Endothelial cell of umbilical vein (primary cell): ENCODE results near the gene GPR153. TPM values are rescaled to one million over a fixed set of nuclear protein-coding genes. Genes with fewer than 3 reads are reported as not detected.

Experiments
- BruUV-seq: library from RNA; stranded (reverse); fragments of 400-500 nt; replicated peaks from 2 replicates; lab custom pipeline; 2021; lab: Mats Ljungman, UMichigan
- CTCF ChIA-PET: fragments of 300-600, 350-600 bp; sonication (Branson Sonifier 250); formaldehyde crosslinking; loops from one replicate; lab custom pipeline; 2021; ENCODE audit warnings: antibody characterized with exemption, inconsistent platforms; lab: Charles Lee
- POLR2A ChIA-PET: fragments of 300-600, 350-600 bp; sonication (Branson Sonifier 250); formaldehyde crosslinking; loops from one replicate; lab custom pipeline; 2021; ENCODE audit warnings: antibody characterized with exemption, inconsistent platforms; lab: Charles Lee
- DNase-seq: peaks from one replicate; pipeline ENCODE4 v3.0.0-alpha.2; 2011; ENCODE audit warnings: low read depth, low spot score
- FAIRE-seq: peaks from 2 replicates; lab custom pipeline; 2011; peaks lifted over from hg19 to GRCh38; lab: Jason Lieb, UNC
- H2AFZ ChIP-seq: 2 replicates; pipeline ENCODE4 v1.6.0; 2012; ENCODE audit warnings: low read depth, low read length, control low read depth, inconsistent platforms
- H3K27ac ChIP-seq: 2 replicates; pipeline ENCODE4 v1.5.1; 2011; ENCODE audit warnings: low read depth, mild to moderate bottlenecking, control low read depth, low read length, moderate library complexity; ENCODE audit not compliant: insufficient read depth
- H3K27me3 ChIP-seq, 2 experiments: 2 replicates each; pipeline versions ENCODE4 v1.6.0 to v1.6.1; 2011; ENCODE audit warnings: low read length in 2 of 2, mixed read lengths in 1 of 2; ENCODE audit not compliant: control insufficient read depth in 2 of 2, insufficient read depth in 2 of 2
- H3K36me3 ChIP-seq, 2 experiments: 2 replicates in 1 of 2; 3 replicates in 1 of 2; pipeline ENCODE4 v1.5.1; 2011; ENCODE audit warnings: low read length in 2 of 2, mild to moderate bottlenecking in 1 of 2, moderate library complexity in 1 of 2; ENCODE audit not compliant: control insufficient read depth in 2 of 2, insufficient read depth in 2 of 2; ENCODE audit errors: extremely low read depth in 1 of 2
- H3K4me1 ChIP-seq: 3 replicates; pipeline ENCODE4 v1.5.1; 2011; ENCODE audit warnings: mild to moderate bottlenecking, low read length; ENCODE audit not compliant: control insufficient read depth, insufficient read depth; ENCODE audit errors: extremely low read depth
- H3K4me2 ChIP-seq: 2 replicates; pipeline ENCODE4 v1.6.1; 2011; ENCODE audit warnings: low read length, control low read depth, mixed read lengths; ENCODE audit not compliant: insufficient read depth
- H3K4me3 ChIP-seq, 3 experiments: fragments of 200-600 bp in 1 of 3; sonication (generic), shearing (Covaris generic) in 1 of 3; replicated peaks in 1 of 3; 2 replicates each; pipeline ENCODE4 v1.5.1; 2011 to 2016; ENCODE audit warnings: control low read depth in 3 of 3, low read length in 3 of 3, mild to moderate bottlenecking in 2 of 3, inconsistent platforms in 1 of 3, low read depth in 1 of 3, moderate library complexity in 1 of 3; ENCODE audit not compliant: insufficient read depth in 1 of 3
- H3K79me2 ChIP-seq: 2 replicates; pipeline ENCODE4 v1.6.0; 2012; ENCODE audit warnings: low read length, inconsistent platforms; ENCODE audit not compliant: control insufficient read depth, insufficient read depth
- H3K9ac ChIP-seq: replicated peaks from 2 replicates; pipeline ENCODE3; 2011; ENCODE audit warnings: low read length, control low read depth; ENCODE audit not compliant: insufficient read depth; ENCODE audit errors: extremely low read depth
- H3K9me1 ChIP-seq: replicated peaks from 3 replicates; pipeline ENCODE4 v1.6.0; 2011; ENCODE audit warnings: mild to moderate bottlenecking, low read length; ENCODE audit not compliant: control insufficient read depth, insufficient read depth; ENCODE audit errors: extremely low read depth
- H3K9me3 ChIP-seq: replicated peaks from 2 replicates; pipeline ENCODE4 v1.5.1; 2012; ENCODE audit warnings: low read length, inconsistent platforms; ENCODE audit not compliant: control insufficient read depth, insufficient read depth
- H4K20me1 ChIP-seq: replicated peaks from 2 replicates; pipeline ENCODE3; 2011; ENCODE audit warnings: mild to moderate bottlenecking, low read length; ENCODE audit not compliant: control insufficient read depth, insufficient read depth; ENCODE audit errors: extremely low read depth
- CTCF ChIP-seq, 2 donors: IDR thresholded peaks; 1 replicate in 1 of 2; 2 replicates in 1 of 2; pipeline ENCODE4 v1.5.1; 2011; ENCODE audit warnings: low read length in 2 of 2, mild to moderate bottlenecking in 2 of 2, moderate library complexity in 2 of 2, control low read depth in 1 of 2, inconsistent platforms in 1 of 2, low read depth in 1 of 2; ENCODE audit not compliant: insufficient read depth in 1 of 2; ENCODE audit errors: extremely low read depth in 1 of 2
- EZH2 ChIP-seq: IDR thresholded peaks from 2 replicates; pipeline ENCODE4 v1.6.1; 2012; ENCODE audit warnings: borderline replicate concordance, low read depth, mild to moderate bottlenecking, moderate library complexity, low read length, inconsistent platforms; ENCODE audit not compliant: severe bottlenecking
- FOS ChIP-seq: IDR thresholded peaks from 2 replicates; pipeline ENCODE4 v1.6.1; 2011; ENCODE audit warnings: mild to moderate bottlenecking, low read length, moderate library complexity, borderline replicate concordance; ENCODE audit not compliant: insufficient read depth
- GATA2 ChIP-seq: IDR thresholded peaks from 2 replicates; pipeline ENCODE4 v1.7.0; 2011; ENCODE audit warnings: low read depth, mild to moderate bottlenecking, moderate library complexity, mixed read lengths, low read length; ENCODE audit not compliant: insufficient read length, insufficient read depth
- JUN ChIP-seq: IDR thresholded peaks from 2 replicates; pipeline ENCODE4 v1.6.1; 2011; ENCODE audit warnings: borderline replicate concordance, low read depth; ENCODE audit not compliant: insufficient read length, insufficient read depth
- MAX ChIP-seq: IDR thresholded peaks from 2 replicates; pipeline ENCODE4 v1.6.1; 2011; ENCODE audit not compliant: insufficient read depth, insufficient read length
- MYC ChIP-seq: IDR thresholded peaks from one replicate; pipeline ENCODE4 v1.6.1; 2011; ENCODE audit warnings: mild to moderate bottlenecking, low read depth, low read length
- POLR2A ChIP-seq: IDR thresholded peaks from 2 replicates; pipeline ENCODE4 v1.6.1; 2012; ENCODE audit warnings: low read depth, mild to moderate bottlenecking, control low read depth, low read length
- POLR2AphosphoS5 ChIP-seq: IDR thresholded peaks from 2 replicates; pipeline ENCODE4 v1.6.1; 2012; ENCODE audit warnings: low read depth, mild to moderate bottlenecking, control low read depth, low read length, moderate library complexity; ENCODE audit not compliant: insufficient read depth
- dilution Hi-C: fragments of 300-500 bp; cut with MboI; formaldehyde crosslinking; loops from one replicate; pipeline ENCODE4 v1.15.0; 2019; ENCODE audit warnings: low sequenced_read_pairs; ENCODE audit not compliant: extremely low pct_ligation_motif_present
- intact Hi-C: fragments of 100-400 bp; cut with micrococcal nuclease; formaldehyde crosslinking; loops from one replicate; pipeline ENCODE4 v1.10.0; 2022
- polyA plus RNA-seq, 4 experiments: library from polyadenylated mRNA; depleted of rRNA in 3 of 4; stranded (reverse) in 3 of 4; unstranded in 1 of 4; fragments of >200 nt; gene quantifications; 2 replicates each; pipeline versions ENCODE4 v1.2.1 to v1.2.3, GENCODE V29; 2011 to 2012; ENCODE audit warnings: missing spikeins in 1 of 4
- total RNA-seq: library from RNA; stranded (reverse); gene quantifications from 2 replicates; pipeline ENCODE4 v1.2.3, GENCODE V29; 2021

The GPR153 gene
- total and polyA plus RNA-seq, 2 donors (not counting 3 experiments of a cell fraction or from before 2014, with no cell fraction given): 3.1 to 3.9 TPM

GRCh38 chr1:6260433-6260934 lies 414 bp downstream of the GPR153 start:
- Histone ChIP-seq H3K36me3 (no peaks in the 10 kb centered on the region), H3K9ac (no peak overlapping the region), H3K9me1 (no peaks in the 10 kb centered on the region), H4K20me1 (no peaks in the 10 kb centered on the region), H2AFZ (peak overlapping the region; percentile 56), H3K27ac (no peak overlapping the region), H3K79me2 (no peaks in the 10 kb centered on the region), H3K4me1 (no peaks in the 10 kb centered on the region), H3K27me3 (no peaks in the 10 kb centered on the region), H3K4me3 (peak overlapping the region; percentile 13 to 55 (median 34)), H3K4me2 (peak overlapping the region; percentile 3), H3K9me3 (no peaks in the 10 kb centered on the region)
- DNase-seq (peak; percentile 19), FAIRE-seq (no peak)
- no TSS peak for BruUV-seq
- intact Hi-C loops (loop anchor here (1.0 to 5.0 kb wide), 3 partner anchors 14 to 162 kb away; partner anchors contain the start of gene ESPN), dilution Hi-C loops (no loop called here)
- POLR2A ChIA-PET: interaction anchor here (0.5 kb wide), 1 partner anchor 75 kb away, joined by 6 read pairs; no protein-coding TSS in a partner anchor
- CTCF ChIA-PET: interaction anchor here (0.9 to 3.6 kb wide), 7 partner anchors 10 to 72 kb away, joined by 3 to 21 read pairs (median 3); no protein-coding TSS in a partner anchor
- TF ChIP-seq MAX (no peak), JUN (no peak), GATA2 (no peak), EZH2 (no peak), MYC (no peak), FOS (no peak), POLR2A (no peak), POLR2AphosphoS5 (no peak), CTCF (IDR thresholded peaks at IDR 0.05; ENCODE audit: extremely low read depth in 1 of 2, insufficient read depth in 1 of 2, low read depth in 1 of 2, low read length in 2 of 2) (no peak)
